Esophagus squamous epithelium (tissue), 4 donors: Measurements from ENCODE around the gene ZMIZ1.

Experiments
- POLR2A ChIP-seq, 4 donors: fragments of 450-650 bp; IDR thresholded peaks; one replicate each; pipeline ENCODE4 v1.6.1; 2017; ENCODE audit warnings: antibody characterized with exemption in 4 of 4, mild to moderate bottlenecking in 4 of 4, moderate library complexity in 3 of 4
- TF ChIP-seq, protein P1 (sequence below), 6 experiments: fragments of 450-650 bp in 4 of 6; fragments of 200-600 bp in 2 of 6; sonication (generic) in 2 of 6; IDR thresholded peaks; one replicate each; pipeline ENCODE4 v1.5.1; 2016 to 2019; ENCODE audit warnings: antibody characterized with exemption in 6 of 6, mild to moderate bottlenecking in 4 of 6, moderate library complexity in 4 of 6

DNA sequence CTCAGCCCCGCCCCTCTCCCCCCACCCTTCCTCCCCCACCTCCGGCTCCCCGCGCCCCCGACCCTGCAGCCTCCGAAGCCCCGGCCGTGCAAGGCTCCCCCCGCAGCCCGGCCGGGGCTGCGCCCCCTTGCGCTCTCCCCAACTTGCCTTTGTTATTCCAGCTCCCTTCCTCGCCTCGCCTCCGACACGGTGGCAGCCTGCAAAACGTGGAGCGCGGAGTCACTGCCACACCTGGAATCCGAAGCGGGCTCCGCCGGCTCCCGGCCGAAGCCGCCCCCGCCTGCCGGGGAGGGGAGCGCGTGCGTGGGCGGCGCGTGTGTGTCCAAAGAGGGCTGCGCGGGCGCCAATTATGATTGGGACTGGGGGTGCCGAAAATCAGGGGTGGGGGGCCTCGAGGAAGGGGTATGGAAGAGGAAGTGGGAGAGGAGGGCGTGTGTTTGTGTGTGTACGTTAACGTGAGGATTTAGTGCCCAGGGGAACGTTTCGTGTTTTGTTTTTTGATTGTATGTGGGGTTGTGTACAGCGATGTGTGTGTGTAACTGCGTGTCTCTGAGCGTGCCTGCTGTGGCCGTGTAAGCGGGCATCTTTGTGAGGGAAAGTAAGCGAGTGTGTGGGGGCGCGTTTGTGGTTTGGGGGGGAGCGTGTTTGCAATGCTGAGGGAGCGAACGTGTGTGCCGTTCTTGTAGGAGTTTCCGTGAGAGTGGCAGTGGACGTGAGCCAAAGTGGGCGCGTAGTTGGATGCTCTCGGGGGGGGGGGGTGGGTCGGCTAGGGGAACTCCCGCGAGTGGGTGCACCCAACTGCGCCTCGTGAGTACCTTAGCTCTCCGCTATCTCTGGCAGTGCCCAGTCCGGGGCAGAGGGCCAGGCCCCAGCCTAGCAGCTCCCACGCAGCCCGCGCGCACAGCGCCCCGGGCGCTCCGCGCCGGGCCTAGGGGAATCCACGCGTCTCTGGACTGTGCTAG, 1.2 kb upstream of the ZMIZ1 start:
- TF ChIP-seq, protein P1, sequence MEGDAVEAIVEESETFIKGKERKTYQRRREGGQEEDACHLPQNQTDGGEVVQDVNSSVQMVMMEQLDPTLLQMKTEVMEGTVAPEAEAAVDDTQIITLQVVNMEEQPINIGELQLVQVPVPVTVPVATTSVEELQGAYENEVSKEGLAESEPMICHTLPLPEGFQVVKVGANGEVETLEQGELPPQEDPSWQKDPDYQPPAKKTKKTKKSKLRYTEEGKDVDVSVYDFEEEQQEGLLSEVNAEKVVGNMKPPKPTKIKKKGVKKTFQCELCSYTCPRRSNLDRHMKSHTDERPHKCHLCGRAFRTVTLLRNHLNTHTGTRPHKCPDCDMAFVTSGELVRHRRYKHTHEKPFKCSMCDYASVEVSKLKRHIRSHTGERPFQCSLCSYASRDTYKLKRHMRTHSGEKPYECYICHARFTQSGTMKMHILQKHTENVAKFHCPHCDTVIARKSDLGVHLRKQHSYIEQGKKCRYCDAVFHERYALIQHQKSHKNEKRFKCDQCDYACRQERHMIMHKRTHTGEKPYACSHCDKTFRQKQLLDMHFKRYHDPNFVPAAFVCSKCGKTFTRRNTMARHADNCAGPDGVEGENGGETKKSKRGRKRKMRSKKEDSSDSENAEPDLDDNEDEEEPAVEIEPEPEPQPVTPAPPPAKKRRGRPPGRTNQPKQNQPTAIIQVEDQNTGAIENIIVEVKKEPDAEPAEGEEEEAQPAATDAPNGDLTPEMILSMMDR (IDR thresholded peaks at IDR 0.05), result peak in 2 of 6 experiments; percentile 13 to 17
- peak in 1 of 4 donors; percentile 60 for TF ChIP-seq POLR2A (IDR thresholded peaks at IDR 0.05)
